Panc1 (cell line): ENCODE results near the gene CYP1B1.

Source experiments
- POLR2AphosphoS5 ChIP-seq: IDR thresholded peaks from 2 replicates; pipeline ENCODE4 v1.6.1; 2012; ENCODE audit warnings: mild to moderate bottlenecking, low read depth, low read length, moderate library complexity
- SIN3A ChIP-seq: IDR thresholded peaks from 2 replicates; pipeline ENCODE4 v1.6.1; 2012; ENCODE audit warnings: low read depth, mild to moderate bottlenecking, low read length, moderate library complexity, borderline replicate concordance; ENCODE audit not compliant: insufficient read depth
- TF ChIP-seq, protein P1 (sequence below): fragments of 450-650 bp; IDR thresholded peaks from 2 replicates; pipeline ENCODE4 v1.5.1; 2017; ENCODE audit warnings: mild to moderate bottlenecking

DNA sequence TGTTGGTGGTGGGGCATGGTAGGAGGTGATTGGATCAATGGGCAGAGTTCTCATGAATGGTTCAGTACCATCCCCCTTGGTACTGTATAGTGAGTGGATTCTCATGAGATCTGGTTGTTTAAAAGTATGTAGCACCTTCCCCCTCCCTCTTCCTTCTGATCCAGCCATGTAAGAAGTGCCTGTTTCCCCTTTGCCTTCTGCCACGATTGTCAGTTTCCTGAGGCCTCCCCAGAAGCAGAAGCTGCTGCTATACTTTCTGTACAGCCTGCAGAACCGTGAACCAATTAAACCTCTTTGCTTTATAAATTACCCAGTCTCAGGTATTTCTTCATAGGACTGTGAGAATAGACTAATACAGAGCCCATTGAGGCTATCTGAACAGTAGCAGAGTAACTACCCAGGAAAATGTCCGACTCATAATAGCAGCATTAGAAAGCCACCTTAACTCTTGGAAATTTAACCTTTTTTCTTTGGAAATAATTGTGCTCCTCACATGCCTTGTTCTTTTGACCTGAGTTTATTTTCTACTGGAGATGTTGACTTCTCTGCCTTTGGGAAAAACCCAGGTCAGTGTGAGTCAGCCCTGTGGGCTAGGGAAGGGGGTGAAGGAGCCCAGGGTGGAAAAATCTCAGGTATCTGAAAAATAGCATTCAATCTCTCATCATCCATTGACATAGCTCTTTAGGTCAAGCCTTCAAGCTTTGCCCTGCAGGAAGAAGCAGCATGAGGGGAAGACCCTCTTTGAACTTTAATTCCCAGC is 18.1 kb downstream of the CYP1B1 start:
- TF ChIP-seq POLR2AphosphoS5 (no peak), SIN3A (no peak)
- TF ChIP-seq, protein P1, sequence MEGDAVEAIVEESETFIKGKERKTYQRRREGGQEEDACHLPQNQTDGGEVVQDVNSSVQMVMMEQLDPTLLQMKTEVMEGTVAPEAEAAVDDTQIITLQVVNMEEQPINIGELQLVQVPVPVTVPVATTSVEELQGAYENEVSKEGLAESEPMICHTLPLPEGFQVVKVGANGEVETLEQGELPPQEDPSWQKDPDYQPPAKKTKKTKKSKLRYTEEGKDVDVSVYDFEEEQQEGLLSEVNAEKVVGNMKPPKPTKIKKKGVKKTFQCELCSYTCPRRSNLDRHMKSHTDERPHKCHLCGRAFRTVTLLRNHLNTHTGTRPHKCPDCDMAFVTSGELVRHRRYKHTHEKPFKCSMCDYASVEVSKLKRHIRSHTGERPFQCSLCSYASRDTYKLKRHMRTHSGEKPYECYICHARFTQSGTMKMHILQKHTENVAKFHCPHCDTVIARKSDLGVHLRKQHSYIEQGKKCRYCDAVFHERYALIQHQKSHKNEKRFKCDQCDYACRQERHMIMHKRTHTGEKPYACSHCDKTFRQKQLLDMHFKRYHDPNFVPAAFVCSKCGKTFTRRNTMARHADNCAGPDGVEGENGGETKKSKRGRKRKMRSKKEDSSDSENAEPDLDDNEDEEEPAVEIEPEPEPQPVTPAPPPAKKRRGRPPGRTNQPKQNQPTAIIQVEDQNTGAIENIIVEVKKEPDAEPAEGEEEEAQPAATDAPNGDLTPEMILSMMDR: no peak
